SK-N-SH (cell line): Measurements from ENCODE around the gene DLG1. TPM values are rescaled to one million over a fixed set of nuclear protein-coding genes. Genes with fewer than 3 reads are reported as not detected.
"Not testable (repeated sequence)": the region's sequence is repeated elsewhere in the genome, so short reads cannot be mapped to it uniquely, and the experiment has no call there.

Experiments
- CTCF ChIA-PET: fragments of 300-600, 350-600 bp; formaldehyde crosslinking; extraction: SDS; loops from one replicate; lab custom pipeline; 2021; lab: Yijun Ruan, JAX
- POLR2A ChIA-PET: fragments of 350-600 bp; sonication (Branson Sonifier 250); formaldehyde crosslinking; extraction: SDS; loops from one replicate; lab custom pipeline; 2020; ENCODE audit warnings: antibody characterized with exemption, inconsistent platforms; lab: Yijun Ruan, JAX
- DNase-seq: peaks from one replicate; pipeline ENCODE4 v3.0.0; 2012
- H2AFZ ChIP-seq: fragments of 200-600 bp; sonication (generic); 2 replicates; pipeline ENCODE4 v1.8.1; 2016; ENCODE audit warnings: antibody characterized with exemption, mild to moderate bottlenecking, low read depth
- H3F3A ChIP-seq: fragments of 200-600 bp; sonication (generic); replicated peaks from 2 replicates; pipeline ENCODE3; 2016; ENCODE audit warnings: antibody characterized with exemption, mild to moderate bottlenecking; ENCODE audit not compliant: insufficient read depth
- H3K27ac ChIP-seq, 2 experiments: fragments of 200-500 bp in 1 of 2; fragments of 200-600 bp in 1 of 2; sonication (Bioruptor generic) in 1 of 2; sonication (generic), shearing (Covaris generic) in 1 of 2; 2 replicates each; pipeline versions ENCODE4 v1.5.1 to v1.6.1; 2014 to 2016; ENCODE audit warnings: low read depth in 2 of 2, inconsistent platforms in 1 of 2, low read length in 1 of 2, mild to moderate bottlenecking in 1 of 2, mixed read lengths in 1 of 2
- H3K27me3 ChIP-seq: fragments of 200-600 bp; sonication (generic), shearing (Covaris generic); 2 replicates; pipeline ENCODE4 v1.6.1; 2016; ENCODE audit warnings: mixed run types; ENCODE audit not compliant: insufficient read depth
- H3K36me3 ChIP-seq, 2 experiments: fragments of 200-500 bp in 1 of 2; fragments of 200-600 bp in 1 of 2; sonication (Bioruptor generic) in 1 of 2; sonication (generic) in 1 of 2; replicated peaks in 1 of 2; 2 replicates each; pipeline versions ENCODE3 to v1.5.1; 2014 to 2016; ENCODE audit warnings: low read length in 1 of 2, mild to moderate bottlenecking in 1 of 2; ENCODE audit not compliant: insufficient read depth in 2 of 2, control insufficient read depth in 1 of 2
- H3K4me1 ChIP-seq, 2 experiments: fragments of 200-500 bp in 1 of 2; fragments of 200-600 bp in 1 of 2; sonication (Bioruptor generic) in 1 of 2; sonication (generic), shearing (Covaris generic) in 1 of 2; 2 replicates each; pipeline versions ENCODE4 v1.5.1 to v1.6.1; 2014 to 2016; ENCODE audit warnings: low read depth in 1 of 2, low read length in 1 of 2, mixed run types in 1 of 2; ENCODE audit not compliant: insufficient read depth in 2 of 2, control insufficient read depth in 1 of 2
- H3K4me2 ChIP-seq: fragments of 200-600 bp; sonication (generic), shearing (Covaris generic); 2 replicates; pipeline ENCODE4 v1.6.1; 2017; ENCODE audit warnings: mixed run types
- H3K4me3 ChIP-seq, 2 experiments: fragments of 200-500 bp in 1 of 2; fragments of 200-600 bp in 1 of 2; sonication (Bioruptor generic) in 1 of 2; sonication (generic), shearing (Covaris generic) in 1 of 2; 2 replicates each; pipeline versions ENCODE4 v1.5.1 to v1.8.1; 2014 to 2016; ENCODE audit warnings: low read depth in 2 of 2, inconsistent platforms in 1 of 2, low read length in 1 of 2, mild to moderate bottlenecking in 1 of 2, mixed read lengths in 1 of 2, moderate library complexity in 1 of 2
- H3K79me2 ChIP-seq: fragments of 200-600 bp; sonication (generic); 2 replicates; pipeline ENCODE4 v1.8.1; 2017; ENCODE audit warnings: mild to moderate bottlenecking; ENCODE audit not compliant: insufficient read depth
- H3K9ac ChIP-seq: fragments of 200-600 bp; sonication (generic); 2 replicates; pipeline ENCODE4 v1.6.1; 2017; ENCODE audit warnings: mixed run types
- H3K9me2 ChIP-seq: fragments of 200-600 bp; sonication (generic); 2 replicates; pipeline ENCODE4 v1.6.1; 2017; ENCODE audit warnings: mixed run types
- H3K9me3 ChIP-seq: fragments of 200-600 bp; sonication (generic); 2 replicates; pipeline ENCODE4 v1.6.1; 2017; ENCODE audit warnings: mixed run types, mild to moderate bottlenecking, moderate library complexity
- H4K20me1 ChIP-seq: fragments of 200-600 bp; sonication (generic); 2 replicates; pipeline ENCODE4 v1.6.1; 2017; ENCODE audit warnings: mild to moderate bottlenecking, mixed run types; ENCODE audit not compliant: insufficient read depth
- CHD2 ChIP-seq: fragments of 150-350 bp; IDR thresholded peaks from 2 replicates; pipeline ENCODE4 v1.6.1; 2018; ENCODE audit warnings: low read length; ENCODE audit not compliant: partially characterized antibody
- FOXM1 ChIP-seq: IDR thresholded peaks from 2 replicates; pipeline ENCODE4 v1.4.0; 2012; ENCODE audit warnings: low read depth, mild to moderate bottlenecking
- MEF2A ChIP-seq: IDR thresholded peaks from 2 replicates; pipeline ENCODE4 v1.4.0; 2012; ENCODE audit warnings: low read depth, borderline replicate concordance
- PBX3 ChIP-seq: IDR thresholded peaks from 2 replicates; pipeline ENCODE4; 2012
- POLR2AphosphoS5 ChIP-seq: IDR thresholded peaks from 2 replicates; pipeline ENCODE4 v1.6.1; 2012; ENCODE audit warnings: low read depth, low read length
- RXRA ChIP-seq: IDR thresholded peaks from 2 replicates; pipeline ENCODE4 v1.4.0; 2012; ENCODE audit warnings: low read depth, mild to moderate bottlenecking, borderline replicate concordance
- SIN3A ChIP-seq: IDR thresholded peaks from 2 replicates; pipeline ENCODE4 v1.6.1; 2012; ENCODE audit warnings: low read depth, mild to moderate bottlenecking, low read length, moderate library complexity, borderline replicate concordance
- SMC3 ChIP-seq: IDR thresholded peaks from 2 replicates; pipeline ENCODE4 v1.6.1; 2012; ENCODE audit warnings: low read depth, low read length, improper control_type of control experiment
- TAF1 ChIP-seq: IDR thresholded peaks from 2 replicates; pipeline ENCODE4 v1.6.1; 2012; ENCODE audit warnings: low read depth, mild to moderate bottlenecking, low read length, moderate library complexity, borderline replicate concordance
- USF1 ChIP-seq: IDR thresholded peaks from 2 replicates; pipeline ENCODE4 v1.4.0; 2012; ENCODE audit warnings: low read depth, borderline replicate concordance
- YY1 ChIP-seq: IDR thresholded peaks from 2 replicates; pipeline ENCODE4 v1.4.0; 2012; ENCODE audit warnings: low read depth, mild to moderate bottlenecking
- WGBS: methylation state at CpG from one replicate; pipeline ENCODE4 v1.1.6; 2017; ENCODE audit warnings: low lambda C conversion rate; 5-methylcytosine and 5-hydroxymethylcytosine counted together
- polyA plus RNA-seq, 3 experiments: library from polyadenylated mRNA; depleted of rRNA; stranded (reverse); fragments of >200 nt; gene quantifications; 2 replicates each; pipeline ENCODE4 v1.2.3, GENCODE V29; 2012

DLG1 gene
- polyA plus RNA-seq, 1 of the 3 experiments (the other 2 are of a cell fraction): 16.5 TPM

- TF ChIP-seq PBX3: no peak
Observed at GRCh38 chr3:197035577-197035976, 262.8 kb downstream of the DLG1 start (continued).

- Histone ChIP-seq H3F3A (peaks cover 25% of the 10 kb centered on the region), H3K4me1 (peaks cover 12 to 14% of the 10 kb centered on the region in 2 experiments; a peak in 3 of 4 replicates)
- H3K9me3 ChIP-seq, H4K20me1 ChIP-seq, H3K27me3 ChIP-seq, DNase-seq, H3K27ac ChIP-seq, H2AFZ ChIP-seq, H3K9me2 ChIP-seq, H3K36me3 ChIP-seq, POLR2A ChIA-PET, H3K4me3 ChIP-seq, H3K4me2 ChIP-seq, H3K9ac ChIP-seq, H3K79me2 ChIP-seq: not testable (repeated sequence)
- WGBS: 93% methylated on average over 3 of the region's 5 CpGs
- CTCF ChIA-PET: interaction anchor here (1.3 to 2.3 kb wide), 3 partner anchors 8 to 23 kb away, joined by 3 to 10 read pairs (median 6); no protein-coding TSS in a partner anchor
Observed at GRCh38 chr3:197034778-197035177, 263.6 kb downstream of the DLG1 start.

GRCh38 chr3:197033764-197034163, 264.6 kb downstream of the DLG1 start:
- H3K4me2 ChIP-seq, H3K9me2 ChIP-seq, H3K27me3 ChIP-seq, H3K9ac ChIP-seq, H3K9me3 ChIP-seq, POLR2A ChIA-PET, H3K27ac ChIP-seq, H3K4me3 ChIP-seq, CTCF ChIA-PET, DNase-seq, H2AFZ ChIP-seq, H4K20me1 ChIP-seq, H3K79me2 ChIP-seq, H3K36me3 ChIP-seq: not testable (repeated sequence)
- peaks cover 14 to 16% of the 10 kb centered on the region in 2 experiments; a peak in 3 of 4 replicates for H3K4me1 ChIP-seq
- H3F3A ChIP-seq: peaks cover 25% of the 10 kb centered on the region
- 14% methylated on average over 1 of the region's 3 CpGs for WGBS

GRCh38 chr3:197031315-197032285, 266.8 kb downstream of the DLG1 start:
- Histone ChIP-seq H3K79me2 (peaks cover 5% of the 10 kb centered on the region; the same call in 1 of the 2 replicates), H3K9me3 (no peaks in the 10 kb centered on the region), H3K9ac (peak overlapping the region; percentile 49; the same call in 1 of the 2 replicates), H3K9me2 (no peaks in the 10 kb centered on the region), H3F3A (peaks cover 25% of the 10 kb centered on the region), H3K4me2 (peak overlapping the region; percentile 50; the same call in 1 of the 2 replicates), H2AFZ (peak overlapping the region; percentile 83), H3K27ac (peak overlapping the region; percentile 30 to 93; a peak in 3 of 4 replicates), H3K27me3 (no peaks in the 10 kb centered on the region), H3K4me3 (no peak overlapping the region), H3K36me3 (no peaks in the 10 kb centered on the region), H4K20me1 (no peaks in the 10 kb centered on the region), H3K4me1 (peaks cover 14 to 24% of the 10 kb centered on the region in 2 experiments; a peak in 3 of 4 replicates)
- ChIA-PET CTCF (interaction anchor here (0.7 to 7.0 kb wide), 5 partner anchors 12 to 157 kb away, joined by 3 to 81 read pairs (median 71); no protein-coding TSS in a partner anchor), POLR2A (no interaction called here)
- WGBS: 20% methylated on average over 12 of the region's 12 CpGs
- no peak for DNase-seq
- peak; percentile 71; the same call in 1 of the 2 replicates for TF ChIP-seq SIN3A
- no peak for TF ChIP-seq SMC3
- TF ChIP-seq FOXM1: no peak
- TF ChIP-seq USF1: peak; percentile 78; the same call in 1 of the 2 replicates
- TF ChIP-seq MEF2A: no peak
- peak; percentile 24; the same call in 1 of the 2 replicates for TF ChIP-seq YY1
- TF ChIP-seq POLR2AphosphoS5: peak; percentile 58; the same call in 1 of the 2 replicates
- TF ChIP-seq RXRA: peak; percentile 95
- peak; percentile 92 for TF ChIP-seq PBX3
- no peak for TF ChIP-seq CHD2
- no peak for TF ChIP-seq TAF1
